ENCODE data around the gene RNF217. TPM values are rescaled to one million over a fixed set of nuclear protein-coding genes. Genes with fewer than 3 reads are reported as not detected.

The RNF217 gene
- total RNA-seq, 2 experiments from 2014 or later, result not detected

Other genes with a start within 250 kb of the RNF217 start
- gene TPD52L1, start 191.3 kb downstream of the RNF217 start, total RNA-seq, result not detected